Stimulated activated CD4-positive, alpha-beta T cell treated with anti-CD3 and anti-CD28 coated beads, Interleukin-15, amount 100 ng/mL, for 48 hours (primary cell): ENCODE data around the gene THUMPD2.
"Not testable (repeated sequence)": the region's sequence is repeated elsewhere in the genome, so short reads cannot be mapped to it uniquely, and the experiment has no call there.

Experiments
- DNase-seq, 2 donors: peaks; one replicate each; pipeline ENCODE4 v3.0.0-alpha.2; 2020; ENCODE audit warnings: low read depth in 2 of 2

Gene THUMPD2

DNA sequence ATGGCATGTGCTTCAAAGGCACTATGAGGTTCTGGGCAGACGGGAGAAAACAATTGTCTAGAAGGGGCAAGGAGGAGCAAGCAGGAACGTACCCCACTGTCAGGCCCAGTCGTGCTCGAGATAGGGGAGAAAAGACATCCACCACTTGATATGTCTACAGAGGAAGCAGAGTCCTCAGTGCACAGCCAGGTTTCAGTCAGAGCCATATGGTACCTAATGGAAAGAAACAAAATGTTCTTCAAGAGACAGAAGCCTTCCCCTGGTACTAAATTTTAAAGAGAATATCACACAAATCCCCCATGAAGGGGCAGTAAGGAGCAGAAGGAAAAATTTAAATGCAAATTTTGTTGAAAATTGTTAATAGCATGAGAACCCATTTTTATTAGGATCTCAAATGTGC, 21.9 kb downstream of the THUMPD2 start:
- no peak for DNase-seq

DNA sequence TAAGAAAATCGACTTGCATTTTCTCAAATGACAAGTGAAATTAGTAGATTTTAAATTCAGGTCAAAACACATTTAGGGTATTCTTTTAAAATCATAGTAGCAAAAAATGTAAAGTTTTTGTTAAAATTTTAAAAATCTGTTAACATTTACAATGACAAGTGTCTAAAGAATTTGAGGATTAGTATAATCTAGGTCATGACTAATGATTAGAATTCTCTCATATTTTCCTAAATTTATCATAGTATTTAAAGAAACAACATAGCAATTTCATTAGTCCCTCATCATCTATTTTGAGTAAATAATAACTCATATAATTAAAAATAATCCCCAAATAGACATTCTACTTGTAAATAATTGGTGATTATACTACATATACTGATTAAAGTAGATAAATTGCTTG, 23.6 kb downstream of the THUMPD2 start:
- DNase-seq, result no peak

DNA sequence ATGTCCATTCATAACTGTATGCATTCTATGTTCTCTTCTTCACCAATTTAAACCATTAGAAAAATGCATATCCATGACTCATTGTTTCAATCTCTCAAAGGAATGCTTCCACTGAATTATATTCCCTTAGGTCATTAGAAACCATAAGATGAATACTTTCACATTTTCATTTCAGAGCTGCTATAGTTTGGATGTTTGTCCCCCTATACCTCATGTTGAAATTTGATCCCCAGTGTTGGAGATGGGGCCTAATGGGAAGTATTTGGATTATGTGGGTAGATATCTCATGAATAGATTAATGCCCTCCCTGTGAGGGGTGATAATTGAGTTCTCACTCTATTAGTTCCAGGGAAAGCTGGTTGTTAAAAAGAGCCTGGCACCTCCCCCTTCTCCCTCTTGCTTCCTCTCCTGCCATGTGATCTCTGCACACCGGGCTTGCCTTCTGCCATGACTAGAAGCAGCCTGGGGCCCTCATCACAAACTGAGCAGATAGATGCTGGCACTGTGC, 35.7 kb downstream of the THUMPD2 start:
- DNase-seq, result no peak

DNA sequence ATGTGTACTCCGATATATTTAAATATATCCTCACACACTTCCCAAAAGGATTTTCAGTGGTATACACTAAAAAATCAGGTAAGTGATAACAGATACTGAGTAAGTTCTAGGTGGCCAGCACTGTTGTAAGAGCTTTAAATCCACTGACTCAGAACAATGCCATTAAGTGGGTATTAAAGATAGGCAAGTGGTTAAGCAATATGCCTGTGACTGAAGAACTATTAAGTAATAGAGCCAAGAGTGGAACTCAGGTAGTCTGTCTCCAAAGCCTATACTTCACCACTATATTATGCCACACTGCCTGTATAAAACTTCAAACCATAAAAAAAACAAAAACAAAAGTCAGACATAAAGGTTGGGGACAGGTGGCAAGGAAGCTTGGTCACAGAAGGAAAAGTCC, 37.2 kb downstream of the THUMPD2 start:
- DNase-seq, result no peak

DNA sequence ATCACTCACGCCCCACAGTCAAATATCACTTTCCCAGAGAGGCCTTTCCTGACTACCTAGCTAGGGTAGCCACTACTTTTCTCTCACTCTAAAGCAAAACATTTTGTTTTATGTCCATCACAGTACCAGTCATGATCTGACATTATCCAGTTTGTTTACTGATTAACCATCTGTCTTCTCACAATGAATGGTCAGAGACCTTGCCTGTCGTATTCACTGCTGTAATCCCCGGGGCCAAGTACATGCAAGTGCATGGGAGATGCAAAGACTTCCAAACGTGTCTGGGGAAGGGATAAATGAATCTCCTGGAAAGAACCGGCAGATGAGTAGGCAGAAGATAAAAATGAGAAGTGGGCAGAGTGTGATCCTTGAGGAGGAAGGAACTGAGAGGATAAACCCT, 39.7 kb downstream of the THUMPD2 start:
- no peak for DNase-seq

GRCh38 chr2:39738936-39739335, 40.1 kb downstream of the THUMPD2 start:
- no peak for DNase-seq

DNA sequence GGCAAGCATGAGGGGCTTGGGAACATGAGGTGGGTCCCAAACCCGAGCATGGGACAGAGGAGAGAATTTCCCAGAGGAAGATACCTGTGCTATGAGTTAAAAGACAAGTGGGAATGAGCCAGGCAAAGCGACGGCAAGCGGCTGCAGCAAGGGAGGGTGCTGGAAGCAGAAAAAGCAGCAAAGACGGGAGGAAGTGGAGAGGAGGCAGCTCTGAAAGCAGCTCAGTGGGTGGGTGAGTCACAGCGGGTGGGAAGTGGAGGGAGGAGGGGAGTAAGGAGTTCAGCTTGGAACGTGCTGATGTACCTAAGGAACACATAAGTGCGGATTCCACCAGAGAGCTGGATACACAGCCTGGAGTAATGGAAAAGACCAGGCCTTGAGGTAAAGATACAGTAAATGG, 41.4 kb downstream of the THUMPD2 start:
- no peak for DNase-seq

GRCh38 chr2:39736640-39737039, 42.4 kb downstream of the THUMPD2 start:
- DNase-seq, result no peak

DNA sequence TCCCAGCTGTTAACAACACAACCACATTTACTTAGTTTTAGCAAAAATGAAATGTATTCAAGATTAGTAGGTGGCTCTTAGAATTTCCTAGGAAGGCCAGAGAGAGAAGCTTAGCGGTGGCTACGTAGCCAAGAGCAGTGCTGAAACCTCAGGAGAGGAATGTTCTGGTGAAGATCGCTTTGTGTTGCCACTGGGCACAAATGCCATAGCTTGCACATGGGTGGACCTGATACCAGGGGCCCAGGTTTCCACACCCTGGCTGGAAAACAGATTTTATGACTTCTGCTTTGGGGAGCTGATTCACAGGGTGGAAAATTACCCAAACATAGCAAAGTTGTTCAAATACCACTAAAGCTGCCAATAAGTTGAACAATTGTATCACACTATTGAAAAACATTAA, 43.4 kb downstream of the THUMPD2 start:
- DNase-seq, result no peak

DNA sequence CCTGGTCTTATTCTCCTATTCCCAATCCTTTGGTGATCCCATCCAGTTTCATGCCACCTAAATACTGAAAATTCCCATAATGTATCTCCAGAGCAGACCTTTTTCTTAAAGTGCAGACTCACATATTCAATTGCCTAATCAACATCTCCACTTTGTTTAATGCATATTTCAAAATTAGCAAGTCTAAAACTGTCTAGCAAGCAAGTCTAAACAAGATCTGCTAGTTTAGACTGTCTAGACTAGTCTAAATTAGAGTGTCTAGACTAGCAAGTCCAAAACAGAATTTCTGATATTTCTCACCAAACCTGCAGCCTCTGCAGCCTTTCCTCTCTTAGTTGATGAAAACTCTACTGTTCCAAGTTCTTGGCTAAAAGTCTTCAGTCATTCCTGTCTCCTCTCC, 44.6 kb downstream of the THUMPD2 start:
- no peak for DNase-seq

DNA sequence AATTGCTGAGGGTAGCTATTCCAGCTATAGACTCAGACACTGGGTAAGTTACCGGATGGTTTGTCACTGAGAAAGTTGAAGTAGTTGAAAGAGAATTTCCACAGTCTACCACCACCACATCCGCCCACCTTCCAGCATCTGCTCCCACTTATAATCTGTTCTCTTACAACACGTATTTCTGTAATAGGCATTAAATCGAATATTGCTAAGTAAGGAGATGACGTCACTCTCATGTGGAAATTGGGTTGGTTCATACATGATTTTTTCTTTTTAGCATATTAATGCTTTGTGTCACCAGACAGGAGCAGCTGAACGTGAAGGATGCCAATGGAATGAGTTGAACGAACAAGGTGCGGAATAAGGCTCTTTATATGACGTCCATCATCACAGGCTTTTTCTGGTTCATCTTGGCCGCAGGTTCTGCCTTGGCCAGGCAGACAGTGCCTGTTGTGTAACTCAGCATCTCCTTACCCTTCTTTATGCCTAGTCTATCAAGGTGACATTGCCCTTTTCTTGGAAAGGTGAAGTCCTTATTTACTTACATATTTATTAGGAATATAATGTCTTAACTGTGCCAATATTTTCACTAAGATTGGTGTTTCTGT, 45.9 kb downstream of the THUMPD2 start:
- DNase-seq, result no peak

DNA sequence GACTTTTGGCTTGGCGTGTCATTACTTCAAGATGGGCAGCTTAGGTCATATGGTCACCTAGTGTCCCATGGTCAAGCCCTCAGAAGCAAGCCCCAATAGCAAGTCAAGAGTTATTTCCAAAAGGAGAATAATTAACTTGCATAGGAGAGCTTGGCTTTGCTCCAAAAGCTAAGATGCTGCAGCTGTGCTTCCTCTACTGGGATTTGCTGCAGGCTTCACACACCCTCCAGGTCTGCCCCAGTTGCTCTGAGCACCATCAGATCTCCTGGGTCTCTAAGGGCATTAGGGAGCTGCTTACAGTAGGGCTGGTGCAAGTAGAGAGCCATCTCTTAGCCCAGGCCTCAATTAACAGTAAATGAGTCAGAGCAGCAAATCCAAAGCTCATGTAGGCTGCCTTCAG, 46.6 kb downstream of the THUMPD2 start:
- DNase-seq, result no peak

- DNase-seq, result no peak
Measured at GRCh38 chr2:39731546-39731945, 47.5 kb downstream of the THUMPD2 start.

DNA sequence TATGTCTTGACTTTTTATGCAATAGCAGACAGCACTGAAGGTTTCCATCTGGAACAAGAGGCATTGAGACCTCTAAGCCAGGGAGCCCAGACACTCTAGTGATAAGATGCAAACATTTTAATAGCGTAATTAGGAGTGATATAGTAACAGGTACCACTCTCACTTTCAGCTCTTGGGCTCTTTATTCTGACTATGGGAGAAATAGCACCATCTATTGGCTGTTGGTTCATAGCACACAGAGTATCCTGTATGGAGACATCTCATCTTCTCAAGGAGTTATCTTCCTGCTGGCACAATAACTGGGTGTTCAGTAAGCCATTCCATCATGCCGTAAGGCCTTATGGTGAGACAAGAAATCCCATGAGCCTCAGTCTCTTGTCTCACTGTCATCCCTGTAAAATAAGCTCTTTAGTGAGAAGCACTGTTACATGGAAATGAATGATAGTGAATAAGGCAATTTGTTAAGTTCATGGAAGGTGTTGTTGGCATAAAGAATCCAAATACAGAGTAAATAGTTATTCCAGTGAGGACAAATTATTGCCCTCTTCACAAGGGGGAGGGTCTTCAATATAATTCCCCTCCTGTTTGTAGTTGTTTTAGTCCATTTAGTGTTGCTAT, 48.3 kb downstream of the THUMPD2 start:
- DNase-seq, result no peak

DNA sequence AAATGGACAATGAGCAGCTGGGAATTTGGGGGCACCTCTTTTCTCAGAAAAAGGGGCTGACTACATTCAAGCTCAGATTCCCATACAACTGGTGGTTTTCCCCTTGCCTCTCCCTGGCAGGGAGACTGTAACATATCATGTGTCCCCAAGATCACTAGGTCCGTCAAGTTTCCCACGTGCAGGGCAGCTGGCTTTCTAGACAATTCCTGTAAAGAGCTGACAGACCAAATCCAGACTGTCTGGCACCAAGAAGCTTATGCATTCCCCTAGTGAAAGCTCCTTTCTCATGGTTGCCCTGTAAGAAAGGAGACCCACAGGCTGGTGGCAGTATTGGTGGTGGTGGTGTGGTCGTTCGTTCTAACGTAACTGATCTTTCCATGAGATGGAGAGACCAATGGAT, 48.8 kb downstream of the THUMPD2 start:
- DNase-seq, result no peak

DNA sequence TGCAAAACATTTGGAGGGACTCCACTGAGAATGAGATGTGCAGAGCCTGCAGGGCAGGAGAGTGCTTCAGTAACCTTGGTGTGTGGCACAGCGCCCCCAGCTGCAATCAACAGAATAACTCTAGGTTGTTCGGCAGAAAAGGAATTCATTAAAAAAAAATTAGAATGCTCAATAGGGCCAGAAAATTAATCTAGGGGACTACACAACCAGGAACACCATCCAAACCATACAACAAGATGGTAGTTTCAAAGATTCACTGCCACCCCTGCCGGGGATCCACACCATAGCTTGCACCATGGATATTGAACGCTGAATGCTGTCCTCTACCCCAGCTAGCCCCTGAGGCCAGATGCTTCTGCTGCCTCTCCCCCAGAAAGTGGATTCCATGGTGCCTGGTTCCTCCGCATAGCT, 50.1 kb downstream of the THUMPD2 start:
- peak in 1 of 2 donors; percentile 12 for DNase-seq

DNA sequence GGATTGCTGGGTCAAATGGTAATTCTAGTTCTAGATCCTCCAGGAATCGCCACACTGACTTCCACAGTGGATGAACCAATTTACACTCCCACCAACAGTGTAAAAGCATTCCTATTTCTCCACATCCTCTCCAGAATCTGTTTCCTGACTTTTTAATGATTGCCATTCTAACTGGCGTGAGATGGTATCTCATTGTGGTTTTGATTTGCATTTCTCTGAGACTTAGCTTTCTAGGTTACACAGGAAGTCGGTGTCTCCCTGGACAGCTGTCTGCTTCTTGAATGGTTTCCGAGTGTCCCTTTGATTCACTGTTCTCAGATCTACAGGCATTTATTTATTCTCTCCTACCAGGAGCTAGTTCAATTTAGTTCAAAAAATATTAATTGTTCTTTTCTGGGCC, 51.0 kb downstream of the THUMPD2 start:
- DNase-seq, result not testable (repeated sequence)

DNA sequence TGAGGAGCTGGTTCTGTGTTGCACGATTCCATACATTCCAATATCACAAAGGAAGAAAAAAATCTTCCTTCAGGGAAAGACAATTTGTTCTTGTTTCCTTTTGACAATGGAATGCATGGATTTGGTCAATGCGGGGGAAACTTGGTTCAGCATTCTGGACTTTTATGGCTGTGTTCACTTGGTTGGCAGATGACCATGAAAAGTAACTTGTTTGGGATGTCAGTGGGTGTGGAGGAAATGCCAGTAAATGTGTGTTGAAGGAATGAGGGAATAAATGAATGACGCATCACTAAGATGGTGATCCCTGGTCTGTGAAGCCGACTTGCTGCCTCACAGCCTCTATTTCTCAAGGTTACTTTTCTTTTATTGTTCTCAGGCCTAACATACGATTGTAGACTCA, 53.7 kb downstream of the THUMPD2 start:
- no peak for DNase-seq

- DNase-seq, result no peak
Measured at GRCh38 chr2:39724828-39725144, 54.3 kb downstream of the THUMPD2 start.

DNA sequence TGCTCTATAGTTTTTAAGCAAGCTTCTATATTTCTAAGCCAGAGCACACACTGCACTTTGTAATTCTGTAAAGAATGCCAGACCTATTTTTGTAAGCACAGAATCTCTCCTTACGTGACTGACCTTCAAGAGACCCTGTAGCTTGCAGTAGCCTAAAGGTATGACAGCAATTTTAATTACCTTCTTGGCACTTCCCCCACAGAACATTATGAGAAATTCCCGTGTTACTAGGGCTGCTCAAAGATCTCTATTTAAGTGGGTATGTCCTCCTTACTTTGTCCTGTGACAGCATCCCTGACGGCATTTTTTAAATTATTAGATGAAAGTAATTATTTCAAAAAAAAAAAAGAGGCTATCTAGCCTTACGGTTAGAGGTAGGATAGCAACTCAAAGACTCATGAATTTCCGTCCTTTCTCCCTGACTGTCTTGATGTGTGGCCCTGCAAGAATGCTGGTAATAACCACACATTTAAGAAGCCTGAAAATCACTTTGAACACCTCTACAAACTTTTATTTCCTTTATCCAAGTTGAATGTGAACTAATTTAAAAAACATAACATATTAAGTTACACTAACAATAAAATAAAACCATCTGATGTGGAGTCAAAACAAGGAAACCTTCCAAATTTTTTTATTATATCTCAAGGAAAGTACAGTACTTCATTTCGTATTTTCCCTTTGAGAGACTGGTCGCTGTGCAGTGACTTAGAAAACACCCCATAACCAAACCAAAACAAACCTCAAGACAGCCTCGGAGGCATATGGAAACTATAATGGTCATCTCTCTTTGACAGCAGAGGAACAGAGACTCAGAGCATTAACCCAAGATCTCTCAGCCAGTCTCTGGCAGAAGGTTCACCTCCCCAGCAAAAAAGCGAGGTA, 54.9 kb downstream of the THUMPD2 start:
- DNase-seq, result no peak

DNA sequence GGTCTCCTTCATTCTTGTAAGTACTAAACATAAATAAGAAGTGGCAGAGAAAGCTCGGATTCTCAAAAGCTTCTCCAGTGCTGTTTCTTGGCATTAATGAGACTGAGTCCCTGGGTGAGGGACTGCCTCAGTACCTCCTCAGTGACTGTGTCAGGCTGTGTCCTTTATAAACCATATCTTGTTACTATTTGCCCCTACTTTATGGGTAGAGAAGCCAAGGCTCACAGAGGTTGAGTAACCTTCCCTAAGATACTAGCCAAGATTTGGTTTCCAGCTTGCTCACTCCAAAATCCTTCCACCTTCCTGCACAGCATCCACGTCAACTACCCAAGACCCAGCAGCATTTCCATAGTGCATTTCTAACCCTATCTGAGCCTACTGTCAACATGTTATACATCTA, 55.6 kb downstream of the THUMPD2 start:
- no peak for DNase-seq

DNA sequence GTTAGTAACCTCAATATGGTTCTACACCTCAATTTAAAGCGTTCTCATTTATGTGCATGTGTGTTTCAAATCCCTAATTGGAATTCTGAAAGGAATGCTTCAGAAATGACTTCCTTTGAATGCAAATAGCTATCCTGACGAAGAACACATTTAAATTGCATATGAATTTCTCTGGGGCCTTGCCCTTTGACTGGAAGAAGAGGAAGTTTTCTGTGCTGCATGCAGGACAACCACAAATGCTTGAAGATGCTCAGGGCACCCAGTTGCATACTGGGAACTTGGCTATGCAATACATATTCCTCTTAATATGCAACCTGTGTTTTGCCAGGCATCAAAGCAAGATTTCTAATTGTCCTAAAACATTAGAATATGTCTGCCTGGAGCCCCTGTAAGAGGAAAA, 58.1 kb downstream of the THUMPD2 start:
- no peak for DNase-seq

DNA sequence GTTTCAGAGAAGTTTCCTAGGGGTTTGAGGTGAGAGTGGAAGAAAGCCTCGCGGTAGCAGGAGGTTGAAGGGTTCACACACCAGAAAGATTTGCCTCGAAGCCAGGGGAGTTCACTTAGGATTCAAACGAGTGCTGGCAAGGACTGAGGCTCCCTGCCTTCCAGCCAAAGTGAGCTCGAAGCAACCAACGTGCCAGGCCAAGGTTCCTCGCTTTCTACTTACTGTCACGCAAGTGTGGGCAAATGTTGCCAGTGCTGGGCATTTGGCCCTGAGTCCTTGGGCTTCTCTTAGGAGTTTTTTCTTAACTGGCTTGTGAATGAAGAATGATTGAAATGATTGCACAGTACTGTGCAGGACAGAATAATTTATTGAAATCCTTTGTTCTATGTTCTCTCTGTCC, 59.7 kb downstream of the THUMPD2 start:
- DNase-seq, result no peak
